ENCODE measurements around the gene TUBGCP3.

Gene TUBGCP3

GRCh38 chr13:112477070-112477619, 110.8 kb downstream of the TUBGCP3 start:
- DNase-seq (ENCODE audit: low read depth), result no peak

GRCh38 chr13:112475889-112476288, 112.1 kb downstream of the TUBGCP3 start:
- no peak for DNase-seq (ENCODE audit: low read depth)

GRCh38 chr13:112474869-112475268, 113.1 kb downstream of the TUBGCP3 start:
- no peak for DNase-seq (ENCODE audit: low read depth)

GRCh38 chr13:112473818-112474217, 114.1 kb downstream of the TUBGCP3 start:
- DNase-seq (ENCODE audit: low read depth), result no peak

GRCh38 chr13:112469071-112469745, 118.7 kb downstream of the TUBGCP3 start:
- no peak for DNase-seq (ENCODE audit: low read depth)

- DNase-seq (ENCODE audit: low read depth), result no peak
These were observed 119.9 kb downstream of the TUBGCP3 start for GRCh38 chr13:112468069-112468468.

- no peak for DNase-seq (ENCODE audit: low read depth)
These were observed 120.7 kb downstream of the TUBGCP3 start for GRCh38 chr13:112467236-112467635.

GRCh38 chr13:112466132-112467058, 121.6 kb downstream of the TUBGCP3 start:
- no peak for DNase-seq (ENCODE audit: low read depth)

- no peak for DNase-seq (ENCODE audit: low read depth)
These were observed 122.5 kb downstream of the TUBGCP3 start for GRCh38 chr13:112465251-112466131.

- DNase-seq (ENCODE audit: low read depth), result no peak
These were observed 123.2 kb downstream of the TUBGCP3 start for GRCh38 chr13:112464720-112465119.

- no peak for DNase-seq (ENCODE audit: low read depth)
These were observed 125.5 kb downstream of the TUBGCP3 start for GRCh38 chr13:112462408-112462807.

- no peak for DNase-seq (ENCODE audit: low read depth)
These were observed 130.5 kb downstream of the TUBGCP3 start for GRCh38 chr13:112457485-112457884.

GRCh38 chr13:112457081-112457480, 130.9 kb downstream of the TUBGCP3 start:
- no peak for DNase-seq (ENCODE audit: low read depth)

GRCh38 chr13:112456138-112457056, 131.6 kb downstream of the TUBGCP3 start:
- DNase-seq (ENCODE audit: low read depth), result no peak

- DNase-seq (ENCODE audit: low read depth), result no peak
These were observed 132.4 kb downstream of the TUBGCP3 start for GRCh38 chr13:112455476-112456059.

- DNase-seq (ENCODE audit: low read depth), result no peak
These were observed 133.2 kb downstream of the TUBGCP3 start for GRCh38 chr13:112454648-112455334.

- no peak for DNase-seq (ENCODE audit: low read depth)
These were observed 133.9 kb downstream of the TUBGCP3 start for GRCh38 chr13:112453874-112454647.

GRCh38 chr13:112453207-112453829, 134.6 kb downstream of the TUBGCP3 start:
- DNase-seq (ENCODE audit: low read depth), result no peak
